HG02763 (cell line): Measurements from ENCODE around the gene TPRG1L.

ENCODE experiments used
- ATAC-seq: cut with Tn5 transposase; IDR thresholded peaks from one replicate; pipeline ENCODE4 v1.9.1; 2021; ENCODE audit warnings: mild to moderate bottlenecking, moderate library complexity; ENCODE audit not compliant: unreplicated experiment

The TPRG1L gene

DNA sequence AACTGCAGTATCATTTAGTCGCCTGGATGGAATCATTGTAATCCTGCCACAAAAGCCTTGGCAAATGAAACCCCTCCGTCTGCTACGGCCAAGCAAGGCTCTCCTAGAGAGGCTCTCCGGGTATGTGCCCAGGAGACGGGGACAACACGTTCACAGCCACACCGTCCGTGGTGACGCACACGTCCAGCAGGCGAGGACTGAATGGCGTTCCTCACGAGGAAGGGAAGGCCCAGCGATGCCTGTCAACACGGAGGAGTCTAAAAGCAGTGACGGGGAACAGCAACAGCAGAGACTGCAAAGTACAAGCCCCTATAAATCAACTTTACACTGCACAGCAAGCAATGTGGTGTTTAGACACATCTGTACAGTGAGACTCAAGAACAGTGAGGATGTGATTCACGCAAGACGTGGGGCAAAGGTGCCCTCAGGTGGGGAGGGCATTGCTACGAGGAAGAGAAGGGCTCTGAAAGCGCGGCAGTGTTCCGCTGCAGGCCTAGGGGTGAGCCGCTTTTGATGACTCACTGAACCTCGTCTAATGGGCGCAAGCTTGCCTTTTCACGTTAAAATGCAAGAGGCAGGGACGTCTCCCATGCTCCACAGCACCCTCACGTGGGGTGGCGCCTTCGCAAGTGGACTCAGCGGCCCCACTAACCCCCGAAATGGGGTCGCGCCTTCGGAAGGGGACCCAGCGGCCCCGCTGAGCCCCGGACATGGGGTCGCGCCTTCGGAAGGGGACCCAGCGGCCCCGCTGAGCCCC, 18.3 kb downstream of the TPRG1L start:
- no peak for ATAC-seq

GRCh38 chr1:3644273-3644672, 19.5 kb downstream of the TPRG1L start:
- no peak for ATAC-seq

DNA sequence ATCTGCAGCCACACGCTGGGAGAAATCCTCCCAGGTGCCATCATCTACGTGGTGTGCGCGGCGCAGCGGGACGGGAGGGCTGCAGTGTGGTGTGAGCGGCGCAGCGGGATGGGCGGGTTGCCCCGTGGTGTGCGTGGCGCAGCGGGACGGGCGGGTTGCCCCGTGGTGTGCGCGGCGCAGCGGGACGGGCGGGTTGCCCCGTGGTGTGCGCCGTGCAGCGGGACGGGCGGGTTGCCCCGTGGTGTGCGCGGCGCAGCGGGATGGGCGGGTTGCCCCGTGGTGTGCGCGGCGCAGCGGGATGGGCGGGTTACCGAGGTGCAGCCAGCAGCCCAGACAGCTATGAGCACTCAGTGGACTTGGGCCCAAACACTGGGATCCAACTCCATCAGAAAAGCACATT, 20.4 kb downstream of the TPRG1L start:
- no peak for ATAC-seq

- no peak for ATAC-seq
Measured at GRCh38 chr1:3645666-3646355, 21.0 kb downstream of the TPRG1L start.

GRCh38 chr1:3646596-3646995, 21.8 kb downstream of the TPRG1L start:
- no peak for ATAC-seq

DNA sequence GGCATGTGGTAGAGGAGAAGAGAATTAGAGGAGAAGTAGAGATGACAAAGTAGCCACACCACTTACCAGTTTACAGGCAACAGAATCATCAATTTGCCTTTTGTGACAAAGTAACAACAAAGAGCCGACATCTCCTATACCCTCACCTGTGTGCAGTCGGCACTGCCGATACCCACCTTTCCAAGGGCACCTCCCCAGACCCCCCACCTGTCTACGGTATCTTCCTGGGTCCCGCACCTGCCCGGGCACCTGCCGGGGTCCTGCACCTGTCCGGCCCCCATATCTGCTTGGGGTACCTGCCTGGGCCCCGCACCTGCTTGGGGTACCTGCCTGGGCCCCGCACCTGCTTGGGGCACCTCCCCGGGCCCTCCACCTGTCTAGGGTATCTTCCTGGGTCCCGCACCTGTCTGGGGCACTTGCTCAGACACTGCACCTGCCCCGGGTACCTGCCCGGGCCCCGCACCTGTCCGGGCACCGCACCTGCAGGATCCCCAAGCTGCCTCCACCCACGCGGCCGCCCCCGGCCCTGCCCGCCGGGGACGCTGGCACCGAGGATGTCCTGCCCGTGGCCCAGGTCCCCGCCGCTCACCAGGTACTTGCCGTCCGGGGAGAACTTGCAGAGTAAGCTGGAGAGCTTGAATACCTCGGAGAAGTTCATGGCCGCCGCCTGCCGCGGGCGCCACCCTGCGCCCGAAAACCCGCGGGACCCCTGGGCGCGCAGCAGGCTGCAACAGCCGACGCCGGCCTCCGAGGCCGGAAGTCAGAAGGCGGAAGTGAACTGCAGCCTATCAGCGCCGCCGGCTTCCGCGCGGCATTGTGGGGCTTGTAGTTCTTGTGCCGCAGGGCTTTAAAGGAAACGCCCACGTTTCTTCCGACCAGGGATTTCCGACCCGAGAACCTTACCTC, 24.8 kb downstream of the TPRG1L start, which contains the start of gene WRAP73:
WRAP73 (minus strand) TSS at position 762 of the 906 bp plus-strand sequence; CDS start at position 658, 104 bp downstream.
- ATAC-seq = peak; percentile 81

- ATAC-seq = no peak
Measured at GRCh38 chr1:3650248-3651025, 25.6 kb downstream of the TPRG1L start.

- no peak for ATAC-seq
Measured at GRCh38 chr1:3651026-3651929, 26.5 kb downstream of the TPRG1L start.

- no peak for ATAC-seq
Measured at GRCh38 chr1:3651930-3652547, 27.2 kb downstream of the TPRG1L start, which contains the start of gene TP73. TP73 (plus strand) TSS chr1:3652516; CDS start chr1:3682366, 29,850 bp downstream.

DNA sequence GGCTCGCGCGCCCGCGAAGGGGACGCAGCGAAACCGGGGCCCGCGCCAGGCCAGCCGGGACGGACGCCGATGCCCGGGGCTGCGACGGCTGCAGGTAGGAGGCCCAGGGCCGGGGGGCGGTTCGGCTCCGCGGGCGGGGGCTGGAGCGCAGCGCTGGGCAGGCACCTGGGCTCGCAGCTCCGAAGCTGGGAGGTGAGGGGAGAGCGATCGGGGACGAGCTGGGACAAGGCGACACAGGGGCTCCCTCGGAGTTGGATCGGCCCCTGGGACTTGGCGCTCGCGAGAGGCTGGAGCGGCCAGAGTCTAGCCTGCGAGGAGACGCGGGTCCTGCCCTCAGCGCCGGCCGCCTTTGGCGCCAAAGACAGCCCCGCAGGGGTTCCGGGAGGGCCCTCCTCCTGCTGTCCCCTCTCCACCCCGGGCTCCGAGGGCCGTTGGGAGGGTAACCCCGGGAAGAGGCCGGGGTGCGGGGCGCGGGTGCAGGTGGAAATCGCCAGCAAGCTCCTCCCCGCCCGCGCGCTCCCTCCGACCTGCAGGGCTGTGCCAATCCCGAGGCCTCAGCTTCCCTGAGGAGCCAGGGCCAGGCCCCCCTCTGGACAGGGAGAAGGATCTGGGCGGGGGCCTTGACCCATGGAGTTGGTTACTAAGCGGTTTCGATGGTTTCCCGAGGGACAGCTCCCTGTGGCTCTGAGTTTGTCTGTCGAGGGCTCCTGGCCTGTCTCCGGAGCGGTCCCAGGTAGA, 27.9 kb downstream of the TPRG1L start:
- ATAC-seq = no peak

DNA sequence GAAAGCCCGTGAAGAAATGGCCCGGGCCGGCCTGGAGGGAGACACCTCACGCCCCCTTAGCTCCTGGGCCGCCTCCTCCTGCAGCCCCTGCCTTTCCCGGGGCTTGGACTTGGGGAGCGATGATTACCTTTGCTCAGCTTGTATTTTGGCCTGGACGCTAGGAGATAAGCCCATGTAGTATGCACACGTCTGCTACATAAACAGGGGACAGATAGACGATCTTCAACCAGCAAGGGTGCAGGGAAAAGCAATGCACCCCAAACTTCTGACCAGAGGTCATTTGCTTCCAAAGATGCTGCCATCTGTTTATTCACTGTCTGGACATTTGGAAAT, 28.4 kb downstream of the TPRG1L start:
- no peak for ATAC-seq

DNA sequence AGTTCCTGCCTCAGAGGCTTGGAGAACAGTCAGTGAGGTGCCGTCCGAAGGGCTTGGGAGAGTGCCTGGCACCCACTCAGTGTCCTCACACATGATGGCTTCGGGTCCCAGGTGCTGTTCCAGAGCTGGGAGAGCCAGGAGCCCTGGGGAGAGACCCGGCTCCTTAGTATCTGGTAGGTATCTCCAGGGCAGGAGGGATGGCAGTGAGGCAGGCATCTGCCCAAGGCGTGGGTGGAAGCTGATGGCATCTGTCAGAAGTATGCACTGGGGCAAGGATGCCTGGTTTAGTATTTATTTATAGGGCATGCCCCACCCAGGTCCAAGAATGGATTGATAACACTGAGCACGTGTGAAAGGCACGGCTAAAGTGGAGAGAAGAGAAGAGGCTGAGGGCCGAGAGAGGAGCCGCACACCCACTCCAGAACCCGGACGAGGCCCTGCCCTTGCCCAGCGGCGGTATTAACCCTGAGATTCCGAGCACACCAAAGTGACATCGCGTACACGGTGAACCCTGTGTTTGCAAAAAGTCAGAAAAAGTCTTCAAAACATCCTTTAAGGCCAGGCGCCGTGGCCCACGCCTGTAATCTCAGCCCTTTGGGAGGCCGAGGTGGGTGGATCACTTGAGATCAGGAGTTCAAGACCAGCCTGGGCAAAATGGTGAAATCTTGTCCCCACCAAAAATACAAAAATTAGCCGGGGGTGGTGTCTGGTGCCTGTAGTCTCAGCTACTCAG, 29.9 kb downstream of the TPRG1L start:
- ATAC-seq = no peak

DNA sequence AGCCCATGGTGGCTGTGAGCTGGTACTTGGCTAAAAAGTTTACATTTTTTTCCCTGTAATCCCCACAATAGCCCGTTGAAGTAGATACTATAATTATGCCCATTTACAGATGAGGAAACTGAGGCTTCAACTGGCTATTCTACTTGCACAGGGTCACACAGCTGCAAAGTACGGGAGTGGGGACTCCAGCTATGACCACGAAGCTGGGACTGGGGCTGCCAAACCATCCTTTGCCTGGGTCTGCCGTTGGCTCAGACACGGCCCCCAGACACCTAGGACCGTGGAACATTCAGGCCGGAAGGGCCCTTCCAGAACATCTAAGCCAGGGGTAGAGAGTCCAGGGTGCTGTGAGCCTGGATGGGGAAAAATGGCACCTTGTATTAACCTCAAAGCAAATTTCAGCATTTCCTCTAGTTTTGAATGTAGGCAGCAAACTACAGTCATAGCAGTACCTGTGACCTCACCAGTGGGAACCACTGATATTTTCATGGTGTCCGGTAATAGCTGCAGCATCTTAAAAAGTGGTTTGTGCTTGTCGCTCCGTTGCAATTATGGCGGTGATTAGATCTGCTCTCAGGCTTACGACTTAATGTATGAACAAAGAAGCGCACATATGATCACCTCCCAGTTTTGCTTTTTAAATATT, 31.8 kb downstream of the TPRG1L start:
- no peak for ATAC-seq

GRCh38 chr1:3657096-3657475, 32.3 kb downstream of the TPRG1L start:
- ATAC-seq = no peak

DNA sequence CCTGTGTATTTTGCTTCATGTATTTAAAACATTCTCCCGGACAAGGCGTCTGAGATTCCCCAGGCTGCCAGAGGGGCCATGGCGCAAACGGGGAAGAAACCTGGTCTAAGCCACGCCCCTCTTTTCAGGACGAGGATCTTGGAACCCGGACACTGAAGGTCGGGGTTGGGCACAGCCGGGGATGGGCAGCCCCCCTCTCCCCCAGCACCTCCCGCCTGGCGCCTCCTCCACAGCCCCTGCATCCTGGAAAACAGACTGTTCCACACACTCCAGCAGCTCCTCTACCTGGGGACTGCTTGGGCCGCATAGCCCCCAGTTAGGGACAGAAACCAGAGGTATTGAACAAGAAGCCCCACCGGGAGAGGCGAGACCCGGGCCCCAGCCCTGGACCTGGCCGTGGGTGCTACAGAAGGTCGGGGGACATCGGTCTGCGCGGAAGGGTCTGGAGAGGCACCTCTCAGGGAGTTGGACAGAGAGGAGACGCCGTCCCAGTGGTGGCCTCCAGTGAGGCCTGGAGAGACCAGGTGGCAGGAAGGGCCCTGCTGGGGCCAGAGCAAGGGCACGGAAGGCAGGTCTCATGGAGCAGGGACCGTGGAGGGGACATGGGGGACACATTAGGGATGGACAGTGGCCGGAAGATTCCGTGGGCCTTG, 32.9 kb downstream of the TPRG1L start:
- no peak for ATAC-seq

GRCh38 chr1:3658231-3658615, 33.4 kb downstream of the TPRG1L start:
- no peak for ATAC-seq

DNA sequence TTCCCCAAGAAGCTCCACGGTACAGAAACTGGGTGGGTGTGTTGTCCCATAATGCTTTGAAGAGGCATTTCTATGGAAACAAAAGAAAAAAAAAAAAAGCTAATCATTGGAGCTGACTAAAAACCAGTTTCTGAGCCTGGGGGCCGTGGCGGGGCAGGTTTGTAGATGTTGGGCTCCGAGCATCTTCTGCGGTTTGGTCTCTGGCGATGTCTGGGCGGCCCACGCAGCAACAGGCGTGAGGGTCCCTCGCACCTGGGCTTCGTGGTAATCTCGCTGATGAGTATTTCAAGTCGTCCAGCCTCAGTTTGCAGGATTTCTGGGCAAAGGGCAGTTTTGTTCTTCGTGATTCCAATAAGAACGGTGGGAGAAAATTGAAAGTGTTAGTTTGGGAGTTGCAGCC, 34.3 kb downstream of the TPRG1L start:
- no peak for ATAC-seq
